SH-SY5Y (cell line): ENCODE measurements around the gene CKMT2.

Experiments
- GATA2 ChIP-seq: IDR thresholded peaks from 2 replicates; pipeline ENCODE4 v1.6.1; 2011; ENCODE audit warnings: mild to moderate bottlenecking, low read depth, low read length
- GATA3 ChIP-seq: IDR thresholded peaks from 2 replicates; pipeline ENCODE4 v1.6.1; 2011; ENCODE audit warnings: low read depth, mild to moderate bottlenecking, low read length, moderate library complexity

GRCh38 chr5:81303563-81303962 is 70.4 kb downstream of the CKMT2 start:
- TF ChIP-seq GATA2: no peak
- no peak for TF ChIP-seq GATA3
